GM21360 (cell line): ENCODE results near the gene GARIN3.
A peak's percentile ranks its signal among the peaks of the same experiment; 100 is the strongest.
"Not testable (repeated sequence)": the region's sequence is repeated elsewhere in the genome, so short reads cannot be mapped to it uniquely, and the experiment has no call there.

Source experiments
- ATAC-seq: cut with Tn5 transposase; IDR thresholded peaks from one replicate; pipeline ENCODE4 v1.9.1; 2021; ENCODE audit warnings: mild to moderate bottlenecking, moderate library complexity; ENCODE audit not compliant: unreplicated experiment

GARIN3 gene

GRCh38 chr5:157186309-157187045, 20.4 kb upstream of the GARIN3 start:
- no peak for ATAC-seq

- not testable (repeated sequence) for ATAC-seq
Measured at GRCh38 chr5:157185122-157185521, 19.1 kb upstream of the GARIN3 start.

- no peak for ATAC-seq
Measured at GRCh38 chr5:157184117-157184670, 18.1 kb upstream of the GARIN3 start.

DNA sequence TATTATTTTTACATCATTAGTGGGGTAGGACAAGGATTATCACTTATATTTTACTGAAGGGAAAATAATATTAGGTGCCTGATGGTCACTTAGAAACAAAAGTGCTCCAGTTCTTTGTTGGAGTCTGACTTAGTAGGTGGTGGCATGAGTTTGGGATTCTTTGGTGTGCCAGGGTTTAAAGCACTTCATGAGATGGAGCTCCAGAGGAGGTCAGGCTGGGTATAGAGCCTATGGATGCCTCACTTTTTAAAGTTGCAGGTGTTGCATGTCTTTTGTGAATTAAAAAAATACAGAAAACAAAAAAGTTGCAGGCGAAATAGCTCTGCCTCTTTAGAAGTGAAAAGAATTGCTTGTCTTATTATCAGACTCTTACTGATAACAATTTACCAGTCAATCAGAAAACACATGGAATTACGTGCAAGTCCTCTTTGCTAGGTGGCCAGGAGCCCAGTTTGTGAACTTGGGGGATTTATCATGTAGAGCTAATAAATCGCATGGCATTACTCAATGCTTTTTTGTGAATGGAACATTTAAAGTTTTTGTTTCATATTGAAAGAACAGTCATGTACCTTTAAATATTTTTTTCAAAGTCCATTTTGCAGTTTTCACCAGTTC, 16.2 kb upstream of the GARIN3 start:
- ATAC-seq = no peak

DNA sequence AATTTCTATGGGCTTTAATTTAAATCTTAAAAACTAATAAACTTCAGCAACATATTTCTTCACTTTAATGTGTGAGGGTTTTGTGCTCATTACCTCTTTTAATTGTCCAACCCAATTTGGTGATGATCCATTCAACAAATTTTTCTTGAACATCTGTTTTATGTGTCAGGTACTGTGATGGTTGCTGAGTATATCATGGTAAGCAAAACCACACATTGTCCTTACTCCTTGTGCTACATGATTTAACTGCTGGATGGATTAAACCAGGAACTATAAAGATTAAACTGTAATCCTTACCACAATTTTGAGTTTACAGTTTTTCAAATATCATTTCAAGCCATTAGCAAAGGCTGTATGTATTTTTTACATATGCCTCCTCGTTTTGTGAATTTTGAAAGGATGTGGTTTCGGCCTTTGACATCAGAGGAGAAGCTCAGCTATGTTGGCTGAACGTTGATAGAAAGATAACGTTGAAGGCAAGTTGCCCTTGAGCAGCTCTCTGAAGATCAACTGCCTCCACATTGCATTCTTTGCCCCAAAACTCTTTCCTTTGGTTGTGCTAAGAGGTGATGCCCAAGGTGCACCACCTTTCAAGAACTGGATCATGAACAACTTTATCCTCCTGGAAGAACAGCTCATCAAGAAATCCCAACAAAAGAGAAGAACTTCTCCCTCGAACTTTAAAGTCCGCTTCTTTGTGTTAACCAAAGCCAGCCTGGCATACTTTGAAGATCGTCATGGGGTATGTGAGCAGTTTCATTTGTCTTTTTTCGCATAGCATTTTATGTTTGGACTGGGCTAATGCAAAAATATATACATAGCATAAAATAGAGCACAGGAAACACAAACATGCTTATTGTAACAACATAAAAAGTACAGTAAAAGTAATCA, 14.6 kb upstream of the GARIN3 start, which contains the start of gene ITK:
TSS of gene ITK (plus strand) at position 467 of the 891 bp plus-strand sequence. CDS start at position 605, 138 bp downstream.
- ATAC-seq = no peak

GRCh38 chr5:157178966-157179365, 12.9 kb upstream of the GARIN3 start:
- no peak for ATAC-seq

- no peak for ATAC-seq
Measured at GRCh38 chr5:157177953-157178352, 11.9 kb upstream of the GARIN3 start.

GRCh38 chr5:157175071-157175612, 9.1 kb upstream of the GARIN3 start:
- no peak for ATAC-seq

DNA sequence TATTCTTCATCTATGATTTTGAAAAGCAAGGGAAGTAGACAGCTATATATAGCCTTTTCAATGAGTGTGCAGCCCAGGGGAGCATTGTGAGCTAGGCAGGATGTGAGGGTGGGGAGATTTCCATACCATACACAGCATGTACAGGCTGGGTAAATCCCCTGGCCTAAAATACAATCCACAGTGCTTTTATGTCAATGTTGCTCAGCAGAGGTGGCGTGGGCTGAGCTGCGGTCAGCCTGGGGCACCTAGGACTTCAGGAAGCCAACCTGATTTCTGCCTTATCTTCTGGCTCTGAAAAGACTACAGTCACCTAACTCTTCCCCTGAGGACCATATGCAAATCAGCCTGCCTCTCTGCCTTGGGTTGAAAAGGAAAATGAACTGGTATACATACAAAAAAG, 6.3 kb upstream of the GARIN3 start:
- peak; percentile 98 for ATAC-seq

DNA sequence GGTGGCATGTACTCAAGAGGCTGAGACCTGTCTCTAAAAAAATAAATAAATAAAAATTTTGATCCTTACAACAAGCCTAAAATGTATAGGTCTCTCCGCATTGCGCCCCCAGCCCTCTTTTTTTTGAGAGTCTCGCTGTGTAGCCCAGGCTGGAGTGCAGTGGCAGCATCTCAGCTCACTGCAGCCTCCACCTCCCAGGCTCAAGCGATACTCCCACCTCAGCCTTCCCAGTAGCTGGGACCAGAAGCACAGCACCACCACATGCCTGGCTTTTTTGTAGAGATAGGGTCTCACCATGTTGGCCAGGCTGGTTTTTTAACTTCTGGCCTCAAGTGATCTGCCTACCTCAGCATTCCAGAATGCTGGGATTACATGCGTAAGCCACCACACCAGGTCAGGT, 2.2 kb upstream of the GARIN3 start:
- no peak for ATAC-seq

- no peak for ATAC-seq
Measured at GRCh38 chr5:157167214-157167621, 1.2 kb upstream of the GARIN3 start.

DNA sequence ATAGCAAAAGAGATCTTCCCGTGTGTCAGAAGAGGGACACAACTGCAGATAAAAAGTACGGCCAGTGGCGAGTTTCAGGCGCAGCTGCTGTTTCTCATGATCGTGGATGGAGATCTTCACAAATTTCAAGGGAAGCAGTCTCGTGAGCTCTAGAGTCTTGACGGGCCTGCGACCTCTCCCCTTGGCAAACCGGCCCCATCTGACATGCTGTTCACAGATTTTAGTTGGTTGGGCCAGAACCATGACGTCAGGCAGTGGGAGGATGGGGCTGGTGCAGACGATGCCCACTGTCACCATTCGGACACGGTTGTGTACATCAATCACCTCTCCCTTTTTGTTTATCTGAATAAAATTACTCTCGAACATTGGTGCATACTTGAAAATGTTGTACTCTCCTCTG, 396 bp downstream of the GARIN3 start:
- no peak for ATAC-seq

DNA sequence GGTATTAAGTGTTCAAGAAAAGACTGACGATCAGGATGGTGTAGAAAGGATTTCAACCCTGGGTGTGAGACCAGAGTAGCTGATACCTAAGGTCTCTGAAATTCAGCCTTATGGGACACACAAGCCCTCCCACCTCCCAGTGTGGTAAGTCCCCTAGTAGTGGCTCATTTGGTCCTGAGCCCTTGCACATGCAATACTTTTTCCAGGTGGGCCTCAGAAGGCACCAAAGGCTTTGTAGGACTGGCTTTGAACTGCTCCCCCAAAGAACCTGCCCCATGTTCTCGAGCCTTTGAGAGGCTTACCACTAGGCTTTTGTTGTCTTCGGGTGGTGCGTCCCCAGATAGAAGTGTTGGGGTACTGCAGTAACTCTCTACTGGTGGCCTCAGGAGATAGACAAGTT, 803 bp downstream of the GARIN3 start:
- no peak for ATAC-seq

DNA sequence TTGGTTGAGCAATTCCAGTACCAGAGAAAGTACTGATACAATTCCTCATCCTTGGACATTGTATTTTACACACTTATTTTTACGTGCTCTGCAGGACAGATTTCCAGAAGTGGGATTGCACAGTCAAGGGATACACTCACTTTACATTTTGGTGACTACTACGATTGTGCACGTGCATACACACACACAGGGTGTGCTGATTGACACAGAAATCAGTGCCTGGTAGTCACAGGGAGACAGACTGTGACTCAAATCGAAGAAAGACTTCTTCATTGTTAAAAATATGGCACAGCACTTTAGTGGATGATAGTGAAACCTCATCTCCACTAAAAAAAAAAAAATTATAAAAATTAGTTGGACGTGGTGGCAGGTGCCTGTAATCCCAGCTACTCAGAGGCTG, 1.5 kb downstream of the GARIN3 start:
- ATAC-seq = no peak

- no peak for ATAC-seq
Measured at GRCh38 chr5:157162919-157163510, 3.0 kb downstream of the GARIN3 start.

GRCh38 chr5:157161996-157162395, 4.1 kb downstream of the GARIN3 start:
- no peak for ATAC-seq

- ATAC-seq = no peak
Measured at GRCh38 chr5:157160001-157160400, 6.1 kb downstream of the GARIN3 start.

DNA sequence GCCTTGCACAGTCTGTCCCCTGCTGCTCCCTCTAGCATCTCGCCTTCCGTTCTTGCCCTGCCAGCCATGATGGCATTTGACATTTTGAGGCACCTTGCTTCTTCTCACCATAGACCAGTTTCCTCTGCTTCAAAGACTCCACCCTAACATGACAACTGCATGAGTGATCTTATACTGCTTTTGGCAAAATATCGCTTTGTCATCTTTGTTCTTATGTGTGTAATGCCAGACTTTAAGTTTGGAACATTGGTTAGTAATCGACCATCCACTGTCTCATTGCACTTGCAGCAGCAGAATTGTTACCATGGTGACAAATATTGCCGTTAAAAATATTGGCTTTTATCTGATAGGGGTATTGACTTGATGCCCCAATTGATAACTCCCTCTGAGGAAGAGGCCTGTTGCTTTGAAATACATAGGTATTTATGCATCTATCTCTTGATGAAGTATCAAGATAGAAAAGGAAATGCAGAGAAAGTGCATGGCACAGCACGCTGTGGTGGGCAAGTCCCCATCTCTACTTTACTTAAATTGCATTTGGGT, 6.8 kb downstream of the GARIN3 start:
- ATAC-seq = no peak

- no peak for ATAC-seq
Measured at GRCh38 chr5:157157293-157157891, 8.7 kb downstream of the GARIN3 start.

- ATAC-seq = no peak
Measured at GRCh38 chr5:157155297-157155696, 10.8 kb downstream of the GARIN3 start.
